OCI-LY1 (cell line): ENCODE measurements around the gene GEMIN5.

ENCODE experiments used
- H2AFZ ChIP-seq: fragments of 200-600 bp; sonication (generic), shearing (Covaris generic); 2 replicates; pipeline ENCODE4 v1.6.0; 2014; ENCODE audit warnings: antibody characterized with exemption, mild to moderate bottlenecking, low read length
- H3F3A ChIP-seq: fragments of 200-600 bp; sonication (generic), shearing (Covaris generic); 2 replicates; pipeline ENCODE4 v1.6.0; 2014; ENCODE audit warnings: mild to moderate bottlenecking, antibody characterized with exemption, low read length, moderate library complexity; ENCODE audit not compliant: insufficient read depth
- H3K27ac ChIP-seq: fragments of 200-600 bp; sonication (generic); 2 replicates; pipeline ENCODE4 v1.5.1; 2014; ENCODE audit warnings: low read length, mixed run types, mild to moderate bottlenecking, low read depth; ENCODE audit not compliant: poor library complexity, severe bottlenecking
- H3K27me3 ChIP-seq: fragments of 200-600 bp; sonication (generic); 2 replicates; pipeline ENCODE4 v1.6.0; 2014; ENCODE audit warnings: antibody characterized with exemption, mild to moderate bottlenecking, low read length, moderate library complexity; ENCODE audit not compliant: insufficient read depth
- H3K36me3 ChIP-seq: fragments of 200-600 bp; sonication (generic); 2 replicates; pipeline ENCODE4 v1.6.1; 2014; ENCODE audit warnings: mild to moderate bottlenecking, antibody characterized with exemption, low read length, moderate library complexity, mixed read lengths; ENCODE audit not compliant: insufficient read depth
- H3K4me1 ChIP-seq: fragments of 200-600 bp; sonication (generic); 2 replicates; pipeline ENCODE4 v1.5.1; 2014; ENCODE audit warnings: mild to moderate bottlenecking, low read length, moderate library complexity; ENCODE audit not compliant: insufficient read depth, severe bottlenecking
- H3K4me2 ChIP-seq: fragments of 200-600 bp; sonication (generic), shearing (Covaris generic); 2 replicates; pipeline ENCODE4 v1.6.1; 2014; ENCODE audit warnings: low read length
- H3K4me3 ChIP-seq: fragments of 200-600 bp; sonication (generic); 2 replicates; pipeline ENCODE4 v1.5.1; 2014; ENCODE audit warnings: low read length, low read depth, mild to moderate bottlenecking, mixed read lengths; ENCODE audit not compliant: poor library complexity, severe bottlenecking
- H3K79me2 ChIP-seq: fragments of 200-600 bp; shearing (Covaris generic); 2 replicates; pipeline ENCODE4 v1.6.1; 2016; ENCODE audit warnings: mixed run types, low read length, mixed read lengths; ENCODE audit not compliant: insufficient read depth
- H3K9ac ChIP-seq: fragments of 200-600 bp; sonication (generic), shearing (Covaris generic); 2 replicates; pipeline ENCODE4 v1.6.1; 2014; ENCODE audit warnings: mild to moderate bottlenecking, low read length, mixed read lengths
- H3K9me2 ChIP-seq: fragments of 200-600 bp; sonication (generic), shearing (Covaris generic); 2 replicates; pipeline ENCODE4 v1.6.1; 2014; ENCODE audit warnings: low read depth, mild to moderate bottlenecking, low read length, mixed read lengths
- H3K9me3 ChIP-seq: fragments of 200-600 bp; shearing (Covaris generic); 2 replicates; pipeline ENCODE4 v1.6.1; 2014; ENCODE audit warnings: low read length, mixed read lengths
- H4K20me1 ChIP-seq: fragments of 200-600 bp; sonication (generic), shearing (Covaris generic); 2 replicates; pipeline ENCODE4 v1.6.0; 2016; ENCODE audit warnings: mild to moderate bottlenecking, low read length; ENCODE audit not compliant: insufficient read depth
- EZH2 ChIP-seq: fragments of 200-600 bp; sonication (generic), shearing (Covaris generic); IDR thresholded peaks from 2 replicates; pipeline ENCODE4 v1.8.0; 2017; ENCODE audit warnings: borderline replicate concordance, mixed run types, mild to moderate bottlenecking, antibody characterized with exemption, low read length, moderate library complexity, mixed read lengths
- TF ChIP-seq, protein P1 (sequence below): fragments of 200-600 bp; sonication (generic), shearing (Covaris generic); IDR thresholded peaks from 2 replicates; pipeline ENCODE4 v1.5.1; 2017; ENCODE audit warnings: mild to moderate bottlenecking, antibody characterized with exemption, low read length, moderate library complexity, mixed read lengths

GEMIN5 gene

DNA sequence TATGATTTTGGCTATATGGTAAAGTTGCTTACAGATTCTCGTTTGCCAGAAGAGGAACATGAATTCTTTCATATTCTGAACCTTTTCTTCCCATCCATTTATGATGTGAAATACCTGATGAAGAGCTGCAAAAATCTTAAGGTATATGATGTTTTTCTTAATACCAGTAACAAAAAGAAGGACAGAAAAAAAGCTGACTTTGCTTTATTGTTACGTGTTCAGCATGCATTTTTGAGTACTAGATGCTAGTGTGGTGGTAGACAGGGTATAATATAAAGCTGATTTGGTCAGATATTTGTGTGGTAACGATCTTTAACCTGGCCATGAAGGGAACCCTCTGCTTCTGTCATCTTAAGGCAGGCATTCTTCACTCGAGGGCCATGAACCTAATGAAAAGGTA lies 66.3 kb downstream of the GEMIN5 start:
- H3K4me3 ChIP-seq = no peak overlapping the region
- no peaks in the 10 kb centered on the region for H3K4me1 ChIP-seq
- no peak overlapping the region for H3K27ac ChIP-seq
- H2AFZ ChIP-seq = no peak overlapping the region
- no peaks in the 10 kb centered on the region for H3K9me3 ChIP-seq
- H3K9me2 ChIP-seq = no peaks in the 10 kb centered on the region
- H3F3A ChIP-seq = no peaks in the 10 kb centered on the region
- H3K27me3 ChIP-seq = no peaks in the 10 kb centered on the region
- H3K36me3 ChIP-seq = peaks cover 81% of the 10 kb centered on the region
- no peaks in the 10 kb centered on the region for H4K20me1 ChIP-seq
- no peaks in the 10 kb centered on the region for H3K79me2 ChIP-seq
- H3K4me2 ChIP-seq = no peak overlapping the region
- no peak overlapping the region for H3K9ac ChIP-seq
- TF ChIP-seq, protein P1, sequence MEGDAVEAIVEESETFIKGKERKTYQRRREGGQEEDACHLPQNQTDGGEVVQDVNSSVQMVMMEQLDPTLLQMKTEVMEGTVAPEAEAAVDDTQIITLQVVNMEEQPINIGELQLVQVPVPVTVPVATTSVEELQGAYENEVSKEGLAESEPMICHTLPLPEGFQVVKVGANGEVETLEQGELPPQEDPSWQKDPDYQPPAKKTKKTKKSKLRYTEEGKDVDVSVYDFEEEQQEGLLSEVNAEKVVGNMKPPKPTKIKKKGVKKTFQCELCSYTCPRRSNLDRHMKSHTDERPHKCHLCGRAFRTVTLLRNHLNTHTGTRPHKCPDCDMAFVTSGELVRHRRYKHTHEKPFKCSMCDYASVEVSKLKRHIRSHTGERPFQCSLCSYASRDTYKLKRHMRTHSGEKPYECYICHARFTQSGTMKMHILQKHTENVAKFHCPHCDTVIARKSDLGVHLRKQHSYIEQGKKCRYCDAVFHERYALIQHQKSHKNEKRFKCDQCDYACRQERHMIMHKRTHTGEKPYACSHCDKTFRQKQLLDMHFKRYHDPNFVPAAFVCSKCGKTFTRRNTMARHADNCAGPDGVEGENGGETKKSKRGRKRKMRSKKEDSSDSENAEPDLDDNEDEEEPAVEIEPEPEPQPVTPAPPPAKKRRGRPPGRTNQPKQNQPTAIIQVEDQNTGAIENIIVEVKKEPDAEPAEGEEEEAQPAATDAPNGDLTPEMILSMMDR = no peak

DNA sequence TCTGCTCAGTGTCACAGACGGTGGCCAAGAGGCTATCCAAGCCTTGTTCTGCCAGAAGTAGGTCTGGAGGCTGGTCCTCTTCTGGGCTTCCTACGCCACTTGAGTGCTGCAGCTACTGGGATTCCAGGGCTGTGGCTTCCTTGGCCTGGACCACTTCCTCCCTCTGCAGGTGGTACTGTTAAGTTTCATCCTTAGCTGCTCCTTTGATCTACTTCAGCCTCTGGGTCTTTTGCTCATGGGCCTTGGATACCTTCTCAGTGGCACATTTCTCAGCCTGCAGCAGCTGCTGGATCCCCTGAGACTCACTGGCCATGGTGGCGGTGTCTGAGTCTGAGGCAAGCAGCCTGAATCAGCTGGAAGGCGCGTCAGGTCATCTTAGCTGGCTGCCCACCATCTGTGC lies 69.3 kb downstream of the GEMIN5 start:
- TF ChIP-seq, protein P1 = peak; percentile 19; the same call in 1 of the 2 replicates
- TF ChIP-seq EZH2 = no peak
- H3K4me1 ChIP-seq = no peaks in the 10 kb centered on the region
- no peak overlapping the region for H3K27ac ChIP-seq
- no peaks in the 10 kb centered on the region for H3K9me3 ChIP-seq
- no peak overlapping the region for H2AFZ ChIP-seq
- H3K79me2 ChIP-seq = peaks cover 4% of the 10 kb centered on the region
- no peaks in the 10 kb centered on the region for H3F3A ChIP-seq
- no peak overlapping the region for H3K4me2 ChIP-seq
- H3K9ac ChIP-seq = no peak overlapping the region
- H3K36me3 ChIP-seq = peaks cover 81% of the 10 kb centered on the region
- no peak overlapping the region for H3K4me3 ChIP-seq
- H3K9me2 ChIP-seq = no peaks in the 10 kb centered on the region
- H4K20me1 ChIP-seq = no peaks in the 10 kb centered on the region
- no peaks in the 10 kb centered on the region for H3K27me3 ChIP-seq

DNA sequence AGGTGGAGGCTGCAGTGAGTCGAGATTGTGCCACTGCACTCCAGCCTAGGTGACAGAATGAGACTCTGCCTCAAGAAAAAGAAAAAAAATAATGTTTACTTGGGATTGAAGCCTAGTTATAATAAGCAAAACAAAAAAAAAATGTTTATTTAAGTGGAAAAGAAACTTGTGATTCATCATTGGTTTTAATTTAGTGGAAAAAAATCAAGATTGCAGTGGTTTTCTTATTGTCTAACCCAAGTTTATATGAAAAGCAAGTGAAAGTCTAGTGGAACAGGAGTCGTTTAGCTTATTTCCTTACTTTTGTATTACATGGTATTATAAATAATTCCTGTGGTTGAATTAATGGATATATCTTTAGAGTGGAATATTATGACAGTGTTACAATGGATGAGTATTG lies 71.2 kb downstream of the GEMIN5 start:
- H3K27ac ChIP-seq = no peak overlapping the region
- H3K4me3 ChIP-seq = no peak overlapping the region
- no peaks in the 10 kb centered on the region for H3K9me2 ChIP-seq
- H3F3A ChIP-seq = no peaks in the 10 kb centered on the region
- peaks cover 83% of the 10 kb centered on the region for H3K36me3 ChIP-seq
- no peaks in the 10 kb centered on the region for H4K20me1 ChIP-seq
- no peak for TF ChIP-seq EZH2
- TF ChIP-seq, protein P1 = no peak
- no peak overlapping the region for H3K9ac ChIP-seq
- no peak overlapping the region for H3K4me2 ChIP-seq
- H2AFZ ChIP-seq = no peak overlapping the region
- H3K27me3 ChIP-seq = no peaks in the 10 kb centered on the region
- H3K79me2 ChIP-seq = peaks cover 23% of the 10 kb centered on the region
- no peaks in the 10 kb centered on the region for H3K9me3 ChIP-seq
- H3K4me1 ChIP-seq = peaks cover 9% of the 10 kb centered on the region
